K562 (cell line): ENCODE results near the gene SURF6. TPM values are rescaled to one million over a fixed set of nuclear protein-coding genes. Genes with fewer than 3 reads are reported as not detected.

Source experiments
- ARID2 ChIP-seq: fragments of 450-650 bp; IDR thresholded peaks from 2 replicates; pipeline ENCODE4 v1.6.1; 2017; ENCODE audit warnings: antibody characterized with exemption, mild to moderate bottlenecking
- CREM ChIP-seq: IDR thresholded peaks from 2 replicates; pipeline ENCODE4 v1.6.1; 2014; ENCODE audit warnings: antibody characterized with exemption, low read depth
- ESRRA ChIP-seq: fragments of 450-650 bp; IDR thresholded peaks from 2 replicates; pipeline ENCODE4 v1.6.1; 2014; ENCODE audit warnings: low read depth, mild to moderate bottlenecking, moderate library complexity, borderline replicate concordance
- GATA2 ChIP-seq: sonication (generic); formaldehyde crosslinking; IDR thresholded peaks from 2 replicates; pipeline ENCODE4 v1.4.0; 2020; ENCODE audit warnings: mild to moderate bottlenecking, missing genetic modification reagents
- HEY1 ChIP-seq: fragments of 250-450 bp; sonication (Bioruptor Pico); IDR thresholded peaks from 2 replicates; pipeline ENCODE4 v1.5.0; 2020; ENCODE audit warnings: mild to moderate bottlenecking, moderate library complexity, borderline replicate concordance
- KAT2B ChIP-seq: IDR thresholded peaks from one replicate; pipeline ENCODE4 v1.6.1; 2012; ENCODE audit warnings: low read depth, mild to moderate bottlenecking, control low read depth, inconsistent platforms, low read length, moderate library complexity
- NUFIP1 ChIP-seq: fragments of 450-650 bp; IDR thresholded peaks from 2 replicates; pipeline ENCODE4 v1.6.1; 2018; ENCODE audit not compliant: partially characterized antibody
- POLR3A ChIP-seq: IDR thresholded peaks from 2 replicates; pipeline ENCODE4 v1.6.1; 2011; ENCODE audit warnings: borderline replicate concordance, mild to moderate bottlenecking, moderate library complexity; ENCODE audit not compliant: insufficient read length, insufficient read depth; ENCODE audit errors: extremely low read depth
- RBM15 ChIP-seq: fragments of 200-400 bp; formaldehyde crosslinking; IDR thresholded peaks from 2 replicates; pipeline ENCODE4 v1.6.1; 2018; ENCODE audit warnings: mild to moderate bottlenecking, low read length, moderate library complexity; ENCODE audit not compliant: insufficient read depth
- TEAD1 ChIP-seq, 2 experiments: fragments of 450-650 bp in 1 of 2; sonication (generic) in 1 of 2; formaldehyde crosslinking; IDR thresholded peaks; 2 replicates each; pipeline versions ENCODE4 v1.4.0 to v1.8.0; 2020 to 2022; ENCODE audit warnings: mild to moderate bottlenecking in 2 of 2, missing genetic modification reagents in 1 of 2
- TRIM28 ChIP-seq: fragments of 450-650 bp; IDR thresholded peaks from 2 replicates; pipeline ENCODE4 v1.6.1; 2017
- U2AF2 ChIP-seq: fragments of 200-400 bp; formaldehyde crosslinking; optimal IDR thresholded peaks from 2 replicates; pipeline ENCODE3; 2017; ENCODE audit warnings: low read depth, mild to moderate bottlenecking, low read length
- ZBTB17 ChIP-seq: fragments of 450-650 bp; formaldehyde crosslinking; IDR thresholded peaks from 2 replicates; pipeline ENCODE4 v1.4.0; 2020; ENCODE audit warnings: mild to moderate bottlenecking
- ZNF140 ChIP-seq: fragments of 250-450 bp; sonication (Bioruptor Pico); IDR thresholded peaks from 2 replicates; pipeline ENCODE4 v1.8.0; 2021; ENCODE audit warnings: moderate library complexity, mild to moderate bottlenecking, inconsistent platforms
- ZNF263 ChIP-seq: sonication (generic); formaldehyde crosslinking; IDR thresholded peaks from 2 replicates; pipeline ENCODE4 v1.8.0; 2022; ENCODE audit warnings: mild to moderate bottlenecking, missing genetic modification reagents, borderline replicate concordance
- ZNF274 ChIP-seq: IDR thresholded peaks from 2 replicates; pipeline ENCODE4 v1.6.1; 2011; ENCODE audit warnings: low read depth, mild to moderate bottlenecking, low read length, moderate library complexity, borderline replicate concordance
- polyA plus RNA-seq, 8 experiments: library from polyadenylated mRNA; depleted of rRNA in 4 of 8; stranded (reverse) in 5 of 8; unstranded in 3 of 8; fragments of >200 nt; fragmentation: Nextera tagmentation in 2 of 8; fragmentation: Illumina TruSeq in 1 of 8; extraction: Ambion mirVana in 2 of 8; extraction: Trizol in 1 of 8; gene quantifications; 2 replicates each; pipeline versions ENCODE4 v1.2.1 to v1.2.3, GENCODE V29; 2011 to 2014; ENCODE audit warnings: inconsistent platforms in 1 of 8, missing spikeins in 1 of 8
- total RNA-seq, 7 experiments: library from RNA; depleted of rRNA in 6 of 7; stranded (reverse); fragments of >200 nt in 6 of 7; fragmentation: Illumina TruSeq in 2 of 7; extraction: Trizol in 2 of 7; gene quantifications; 2 replicates each; pipeline versions ENCODE4 v1.2.1 to v1.2.3, GENCODE V29; 2011 to 2021; ENCODE audit warnings: low replicate concordance in 1 of 7
- TF ChIP-seq, protein P1 (sequence below): fragments of 250-450 bp; sonication (Bioruptor Pico); IDR thresholded peaks from 2 replicates; pipeline ENCODE4 v1.8.0; 2021; ENCODE audit warnings: borderline replicate concordance, mild to moderate bottlenecking, moderate library complexity; ENCODE audit not compliant: poor library complexity, severe bottlenecking
- TF ChIP-seq, protein P2 (sequence below): fragments of 250-450 bp; sonication (Bioruptor Pico); IDR thresholded peaks from 2 replicates; pipeline ENCODE4 v1.4.0; 2020; ENCODE audit warnings: mild to moderate bottlenecking
- TF ChIP-seq, protein P3 (sequence below): fragments of 250-450 bp; sonication (Bioruptor Pico); IDR thresholded peaks from 2 replicates; pipeline ENCODE4 v1.8.0; 2021; ENCODE audit warnings: moderate library complexity, mild to moderate bottlenecking, inconsistent platforms
- TF ChIP-seq, protein P4 (sequence below): fragments of 250-450 bp; sonication (Bioruptor Pico); IDR thresholded peaks from 2 replicates; pipeline ENCODE4 v1.8.0; 2021; ENCODE audit warnings: mild to moderate bottlenecking, moderate library complexity

SURF6 gene
- total and polyA plus RNA-seq, 9 of the 15 experiments (the other 6 are each of a cell fraction or from before 2014, with no cell fraction given) = 1.4 to 68.3 (median 14.7) TPM

DNA sequence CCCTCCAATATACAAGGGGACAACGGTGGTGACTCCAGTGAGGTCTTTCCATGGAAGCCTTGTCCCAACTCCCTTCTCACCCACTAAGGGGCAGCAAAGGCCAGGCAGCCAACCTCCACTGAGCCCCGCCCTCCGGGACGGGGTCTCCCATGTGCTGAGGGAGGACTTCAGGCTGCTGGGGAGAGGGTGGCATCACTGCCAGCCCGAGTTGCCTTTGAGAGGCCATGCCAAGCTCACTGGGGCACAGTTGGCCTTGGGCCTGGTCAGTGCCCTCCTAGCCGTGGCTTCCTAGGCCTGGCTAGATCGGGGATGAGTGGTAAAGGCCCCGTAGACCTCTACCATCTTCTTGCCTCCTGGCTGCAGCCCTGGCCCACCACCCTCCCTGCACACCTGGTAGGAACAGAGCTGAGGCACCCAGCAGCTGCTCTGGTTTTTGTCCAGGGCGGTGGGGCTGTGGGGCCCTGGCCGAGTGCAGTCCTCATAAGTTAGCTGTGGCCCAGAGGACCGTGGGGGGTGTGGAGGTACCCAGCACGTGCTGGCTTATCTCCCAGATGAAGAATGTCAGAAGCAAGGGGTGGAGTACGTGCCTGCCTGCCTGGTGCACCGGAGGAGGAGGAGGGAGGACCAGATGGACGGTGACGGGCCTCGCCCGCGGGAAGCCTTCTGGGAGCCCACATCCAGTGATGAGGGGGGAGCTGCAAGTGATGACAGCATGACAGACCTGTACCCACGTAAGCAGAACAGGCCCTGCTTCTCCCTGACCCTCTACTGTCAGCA is 23.6 kb upstream of the SURF6 start (continued):
- no peak for TF ChIP-seq ZNF140 (CRISPR knock-in tag)
- TF ChIP-seq GATA2 (CRISPR knock-in tag) = no peak
- TF ChIP-seq ESRRA = no peak
- no peak for TF ChIP-seq ARID2
- no peak for TF ChIP-seq KAT2B
- no peak for TF ChIP-seq TRIM28
- no peak for TF ChIP-seq ZNF274
- TF ChIP-seq, protein P1, sequence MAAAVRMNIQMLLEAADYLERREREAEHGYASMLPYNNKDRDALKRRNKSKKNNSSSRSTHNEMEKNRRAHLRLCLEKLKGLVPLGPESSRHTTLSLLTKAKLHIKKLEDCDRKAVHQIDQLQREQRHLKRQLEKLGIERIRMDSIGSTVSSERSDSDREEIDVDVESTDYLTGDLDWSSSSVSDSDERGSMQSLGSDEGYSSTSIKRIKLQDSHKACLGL (CRISPR knock-in tag) = no peak
- no peak for TF ChIP-seq U2AF2
- peak; percentile 69 for TF ChIP-seq ZNF263
- no peak for TF ChIP-seq RBM15
- no peak for TF ChIP-seq NUFIP1
- no peak for TF ChIP-seq HEY1 (CRISPR knock-in tag)
- TF ChIP-seq, protein P2, sequence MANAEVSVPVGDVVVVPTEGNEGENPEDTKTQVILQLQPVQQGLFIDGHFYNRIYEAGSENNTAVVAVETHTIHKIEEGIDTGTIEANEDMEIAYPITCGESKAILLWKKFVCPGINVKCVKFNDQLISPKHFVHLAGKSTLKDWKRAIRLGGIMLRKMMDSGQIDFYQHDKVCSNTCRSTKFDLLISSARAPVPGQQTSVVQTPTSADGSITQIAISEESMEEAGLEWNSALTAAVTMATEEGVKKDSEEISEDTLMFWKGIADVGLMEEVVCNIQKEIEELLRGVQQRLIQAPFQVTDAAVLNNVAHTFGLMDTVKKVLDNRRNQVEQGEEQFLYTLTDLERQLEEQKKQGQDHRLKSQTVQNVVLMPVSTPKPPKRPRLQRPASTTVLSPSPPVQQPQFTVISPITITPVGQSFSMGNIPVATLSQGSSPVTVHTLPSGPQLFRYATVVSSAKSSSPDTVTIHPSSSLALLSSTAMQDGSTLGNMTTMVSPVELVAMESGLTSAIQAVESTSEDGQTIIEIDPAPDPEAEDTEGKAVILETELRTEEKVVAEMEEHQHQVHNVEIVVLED (CRISPR knock-in tag) = no peak
- TF ChIP-seq, protein P3, sequence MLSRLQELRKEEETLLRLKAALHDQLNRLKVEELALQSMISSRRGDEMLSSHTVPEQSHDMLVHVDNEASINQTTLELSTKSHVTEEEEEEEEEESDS (CRISPR knock-in tag) = no peak
- peak in 1 of 2 experiments; percentile 31; a peak in 1 of 4 replicates for TF ChIP-seq TEAD1 (CRISPR knock-in tag; IDR thresholded peaks at IDR 0.05)
- TF ChIP-seq POLR3A = no peak
- TF ChIP-seq, protein P4, sequence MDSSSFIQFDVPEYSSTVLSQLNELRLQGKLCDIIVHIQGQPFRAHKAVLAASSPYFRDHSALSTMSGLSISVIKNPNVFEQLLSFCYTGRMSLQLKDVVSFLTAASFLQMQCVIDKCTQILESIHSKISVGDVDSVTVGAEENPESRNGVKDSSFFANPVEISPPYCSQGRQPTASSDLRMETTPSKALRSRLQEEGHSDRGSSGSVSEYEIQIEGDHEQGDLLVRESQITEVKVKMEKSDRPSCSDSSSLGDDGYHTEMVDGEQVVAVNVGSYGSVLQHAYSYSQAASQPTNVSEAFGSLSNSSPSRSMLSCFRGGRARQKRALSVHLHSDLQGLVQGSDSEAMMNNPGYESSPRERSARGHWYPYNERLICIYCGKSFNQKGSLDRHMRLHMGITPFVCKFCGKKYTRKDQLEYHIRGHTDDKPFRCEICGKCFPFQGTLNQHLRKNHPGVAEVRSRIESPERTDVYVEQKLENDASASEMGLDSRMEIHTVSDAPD (CRISPR knock-in tag) = no peak
- 0 out of 2 replicates have a peak, but pooled peaks have one; percentile 18 for TF ChIP-seq CREM
- TF ChIP-seq ZBTB17 (CRISPR knock-in tag) = no peak
